ENCODE results near the gene BUD13.
"Not testable (repeated sequence)": the region's sequence is repeated elsewhere in the genome, so short reads cannot be mapped to it uniquely, and the experiment has no call there.

The BUD13 gene

GRCh38 chr11:116756044-116756443 is 16.7 kb downstream of the BUD13 start:
- DNase-seq: not testable (repeated sequence)

GRCh38 chr11:116750070-116750718 is 22.6 kb downstream of the BUD13 start:
- DNase-seq: no peak

- no peak for DNase-seq
Observed at GRCh38 chr11:116742104-116742503, 30.7 kb downstream of the BUD13 start.

GRCh38 chr11:116740741-116741140 is 32.0 kb downstream of the BUD13 start:
- no peak for DNase-seq

- no peak for DNase-seq
Observed at GRCh38 chr11:116738975-116739374, 33.8 kb downstream of the BUD13 start.

- DNase-seq: no peak
Observed at GRCh38 chr11:116736763-116737162, 36.0 kb downstream of the BUD13 start.

- no peak for DNase-seq
Observed at GRCh38 chr11:116733969-116734508, 38.7 kb downstream of the BUD13 start.

GRCh38 chr11:116733043-116733755 is 39.6 kb downstream of the BUD13 start:
- no peak for DNase-seq

- DNase-seq: peak; percentile 68
Observed at GRCh38 chr11:116732271-116733042, 40.3 kb downstream of the BUD13 start.

- DNase-seq: no peak
Observed at GRCh38 chr11:116731821-116732220, 41.0 kb downstream of the BUD13 start.

DNA sequence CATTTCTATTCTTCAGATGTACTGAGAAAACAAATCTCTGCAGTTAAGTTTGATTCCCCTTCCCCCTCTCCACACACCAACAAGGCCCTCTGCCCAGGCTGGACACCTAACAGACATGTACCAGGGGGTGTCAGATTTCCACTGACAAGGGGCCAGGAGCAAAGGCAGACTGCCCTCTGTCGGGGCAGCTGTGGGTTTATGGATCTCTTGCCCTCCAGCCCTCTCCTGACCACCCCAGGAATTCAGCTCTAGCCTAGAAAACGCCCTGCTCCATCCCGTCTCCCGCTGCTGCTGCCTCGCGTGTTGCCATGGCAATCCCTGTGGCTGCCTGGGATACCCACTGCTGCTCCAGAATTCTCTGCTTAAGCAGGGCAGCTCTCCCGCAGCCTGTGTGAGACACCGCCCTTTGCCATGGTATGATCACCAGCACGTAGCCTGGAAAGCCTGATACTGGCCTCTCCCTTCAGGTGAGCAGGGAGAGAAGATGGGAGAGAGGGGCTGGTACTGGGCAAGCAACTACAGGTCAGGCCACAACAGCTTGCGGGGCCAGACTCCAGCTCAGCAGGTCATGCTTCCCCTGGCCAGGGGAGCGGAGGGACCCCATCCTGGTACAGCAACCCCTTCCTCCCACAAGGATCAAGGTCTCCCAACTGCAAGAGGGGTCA is 41.6 kb downstream of the BUD13 start:
- peak; percentile 34 for DNase-seq

GRCh38 chr11:116730601-116731000 is 42.2 kb downstream of the BUD13 start:
- no peak for DNase-seq

DNA sequence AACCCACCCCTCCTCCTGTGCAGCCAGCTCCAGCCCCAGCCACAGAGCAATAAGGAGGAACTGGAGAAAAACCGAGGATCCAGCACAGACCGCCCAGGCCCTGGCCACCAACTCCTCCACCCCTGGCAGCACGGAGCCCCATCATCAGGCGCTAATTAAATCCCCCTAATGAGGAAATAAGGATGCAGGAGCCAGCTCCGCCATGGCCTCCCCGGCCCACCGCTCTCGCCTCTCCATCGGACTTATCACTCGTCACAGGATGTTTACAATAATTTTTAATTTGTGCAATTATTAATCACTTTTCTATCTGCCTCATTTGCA is 42.6 kb downstream of the BUD13 start:
- DNase-seq: no peak

DNA sequence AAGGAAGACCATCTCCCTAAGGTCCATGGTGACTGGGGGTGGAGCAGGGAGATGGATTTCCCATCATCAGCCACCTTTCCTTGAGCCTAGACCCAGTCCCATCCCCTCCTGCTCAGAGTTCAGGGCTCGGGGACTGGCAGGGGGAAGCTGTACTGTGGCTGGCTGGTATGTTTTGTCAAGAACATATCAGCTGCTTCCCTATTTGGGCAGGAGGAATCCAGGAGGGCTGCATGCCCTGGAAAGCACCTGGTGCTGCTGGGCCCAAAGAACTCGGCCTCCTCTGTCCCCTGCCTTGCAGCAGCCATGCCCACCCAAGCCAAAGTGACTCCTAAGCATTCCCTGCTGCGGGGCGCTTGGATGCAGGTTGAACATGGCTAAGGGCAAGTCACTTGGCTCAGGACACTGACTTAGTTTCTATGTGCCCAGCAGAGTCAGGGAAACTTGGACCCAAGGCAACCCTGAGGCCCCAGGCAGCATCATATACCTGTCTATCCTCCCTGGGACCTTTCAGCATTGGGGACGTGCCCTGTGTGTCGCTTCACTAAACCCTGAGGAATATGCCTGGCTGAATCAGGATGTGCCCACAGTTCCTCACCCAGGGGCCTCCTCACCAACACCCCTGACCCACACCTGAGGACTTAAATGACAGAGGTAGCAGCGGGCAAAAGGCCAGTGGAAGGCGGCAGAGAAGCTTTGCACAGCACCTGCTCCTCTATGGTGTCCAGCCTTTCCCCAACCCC is 43.1 kb downstream of the BUD13 start:
- DNase-seq: no peak

DNA sequence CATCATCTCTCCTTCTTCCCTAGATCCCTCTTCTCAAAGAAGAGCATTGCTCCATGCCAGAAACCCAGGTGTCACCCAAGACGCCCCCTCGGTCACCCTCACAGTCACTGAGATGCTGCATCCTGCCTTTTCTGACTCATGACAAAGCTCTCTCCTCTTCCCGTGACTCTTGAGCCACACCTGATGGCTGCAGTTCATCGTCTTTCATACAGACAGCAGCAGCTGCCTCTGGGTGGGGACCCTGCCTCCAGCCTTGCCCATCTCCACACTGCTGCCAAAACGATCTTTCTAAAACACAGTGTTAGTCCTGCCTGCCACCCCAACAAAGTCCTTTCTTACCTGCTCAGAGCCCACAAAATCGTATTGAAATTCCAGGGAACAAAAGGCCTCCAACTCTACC is 44.8 kb downstream of the BUD13 start:
- DNase-seq: no peak

- no peak for DNase-seq
Observed at GRCh38 chr11:116725434-116726221, 47.2 kb downstream of the BUD13 start.

- DNase-seq: no peak
Observed at GRCh38 chr11:116724813-116725212, 48.0 kb downstream of the BUD13 start.

GRCh38 chr11:116723511-116723910 is 49.3 kb downstream of the BUD13 start:
- DNase-seq: no peak

DNA sequence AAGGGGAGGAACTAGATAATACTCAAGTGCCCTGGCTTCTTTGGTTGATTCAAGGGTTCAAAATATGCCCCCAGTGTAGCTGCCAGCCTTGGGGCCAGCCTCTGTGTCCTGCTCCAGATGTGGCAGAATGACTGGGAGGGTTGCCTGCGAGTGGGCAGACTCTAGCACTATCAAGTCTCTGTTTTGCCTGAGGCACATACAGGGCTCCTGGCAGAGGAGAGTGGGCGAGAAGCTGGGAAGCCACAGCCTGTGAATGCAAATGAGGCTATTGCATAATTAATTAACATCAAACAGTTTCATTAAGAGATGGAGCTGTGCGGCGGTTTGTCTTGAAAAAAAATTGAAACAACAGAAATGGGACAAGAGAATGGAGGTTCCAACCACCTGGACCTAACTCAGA is 50.8 kb downstream of the BUD13 start:
- no peak for DNase-seq

GRCh38 chr11:116720895-116721294 is 51.9 kb downstream of the BUD13 start:
- no peak for DNase-seq

DNA sequence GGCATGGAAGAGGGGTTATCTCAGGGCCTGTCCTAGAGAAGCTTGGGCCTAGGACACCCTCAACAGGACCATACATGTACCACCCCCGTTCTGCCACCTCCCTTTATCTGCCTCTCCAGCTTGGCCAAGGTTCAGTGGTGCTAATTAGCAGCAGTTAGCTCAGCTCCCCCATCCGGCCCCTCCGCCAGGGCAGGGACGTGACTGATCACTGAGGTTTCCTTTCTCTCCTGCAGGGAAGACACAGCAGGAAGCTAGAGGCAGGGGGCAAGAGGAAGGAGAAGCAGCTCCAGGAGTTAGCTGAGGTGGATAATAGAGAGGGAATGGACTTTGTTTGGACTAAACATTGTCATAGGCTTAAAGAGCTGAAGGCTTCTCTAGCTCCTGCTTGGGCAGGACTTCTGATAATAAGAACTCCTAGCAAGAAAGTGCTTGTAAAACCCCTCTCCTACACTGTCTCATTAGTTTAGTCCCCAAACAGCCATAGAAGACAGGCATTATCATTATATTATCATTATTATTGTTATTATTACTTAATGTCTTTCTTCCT is 53.8 kb downstream of the BUD13 start:
- DNase-seq: no peak
